T-helper 17 cell (primary cell): ENCODE measurements around the gene ANKRD13A. TPM values are rescaled to one million over a fixed set of nuclear protein-coding genes. Genes with fewer than 3 reads are reported as not detected.
A peak's percentile ranks its signal among the peaks of the same experiment; 100 is the strongest.

Source experiments
- ATAC-seq: fragments of 150-1000 bp; cut with Tn5 transposase; 2 replicates; pipeline ENCODE4 v1.10.0; 2021; ENCODE audit warnings: mild to moderate bottlenecking, moderate library complexity
- DNase-seq, 3 donors: peaks; one replicate each; pipeline versions ENCODE4 v3.0.0 to v3.0.0-alpha.2; 2020 to 2021
- H3K9me3 ChIP-seq: one replicate; pipeline ENCODE4 v1.7.0; 2013; ENCODE audit warnings: low read length, mild to moderate bottlenecking; ENCODE audit not compliant: control insufficient read depth, poor library complexity, severe bottlenecking
- H3K27ac Mint-ChIP-seq: one replicate; pipeline ENCODE4 v1.8.0; 2022; ENCODE audit warnings: mild to moderate bottlenecking, moderate library complexity, mixed read lengths
- H3K27me3 Mint-ChIP-seq: one replicate; pipeline ENCODE4 v1.8.0; 2022; ENCODE audit warnings: mixed read lengths
- H3K36me3 Mint-ChIP-seq: one replicate; pipeline ENCODE4 v1.8.0; 2022; ENCODE audit warnings: low read depth, mixed read lengths
- H3K4me1 Mint-ChIP-seq: one replicate; pipeline ENCODE4 v1.8.0; 2022; ENCODE audit warnings: mild to moderate bottlenecking, mixed read lengths
- H3K4me3 Mint-ChIP-seq: one replicate; pipeline ENCODE4 v1.8.0; 2022; ENCODE audit warnings: mild to moderate bottlenecking, moderate library complexity, mixed read lengths
- total RNA-seq, 4 donors: library from RNA in 2 of 4; stranded (reverse) in 2 of 4; gene quantifications; one replicate each; pipeline ENCODE4 v1.2.3 and lab custom pipeline; 2022 to 2026

The ANKRD13A gene
- total RNA-seq, 2 donors from 2014 or later, result 78.8 to 87.5 TPM

- Mint-ChIP-seq H3K27me3 (no peaks in the 10 kb centered on the region), H3K4me1 (peaks cover 4% of the 10 kb centered on the region)
Observed at GRCh38 chr12:110023059-110023980, 24.1 kb downstream of the ANKRD13A start.

GRCh38 chr12:110024051-110024450 is 24.8 kb downstream of the ANKRD13A start:
- Mint-ChIP-seq H3K4me1 (peaks cover 2% of the 10 kb centered on the region), H3K27me3 (no peaks in the 10 kb centered on the region), H3K36me3 (no peaks in the 10 kb centered on the region), H3K4me3 (no peak overlapping the region), H3K27ac (peak overlapping the region; percentile 60)
- no peaks in the 10 kb centered on the region for H3K9me3 ChIP-seq
- ATAC-seq (no peak), DNase-seq (no peak)

More at GRCh38 chr12:110023059-110023980, 24.1 kb downstream of the ANKRD13A start:
- no peak overlapping the region for H3K4me3 Mint-ChIP-seq
- ATAC-seq, result no peak
- no peak for DNase-seq
- peaks cover 2% of the 10 kb centered on the region for H3K36me3 Mint-ChIP-seq
- peak overlapping the region; percentile 60 for H3K27ac Mint-ChIP-seq
- H3K9me3 ChIP-seq, result no peaks in the 10 kb centered on the region

- H3K27ac Mint-ChIP-seq, result peak overlapping the region; percentile 62
- no peaks in the 10 kb centered on the region for H3K27me3 Mint-ChIP-seq
- no peaks in the 10 kb centered on the region for H3K4me1 Mint-ChIP-seq
- DNase-seq, result no peak
- H3K9me3 ChIP-seq, result no peaks in the 10 kb centered on the region
- H3K36me3 Mint-ChIP-seq, result no peaks in the 10 kb centered on the region
- ATAC-seq, result no peak
- no peak overlapping the region for H3K4me3 Mint-ChIP-seq
Observed at GRCh38 chr12:110028323-110028722, 29.1 kb downstream of the ANKRD13A start.

GRCh38 chr12:110029290-110029815 is 30.1 kb downstream of the ANKRD13A start:
- no peaks in the 10 kb centered on the region for H3K36me3 Mint-ChIP-seq
- H3K9me3 ChIP-seq, result no peaks in the 10 kb centered on the region
- DNase-seq, result no peak
- H3K27ac Mint-ChIP-seq, result no peak overlapping the region
- H3K4me1 Mint-ChIP-seq, result peaks cover 2% of the 10 kb centered on the region
- no peak overlapping the region for H3K4me3 Mint-ChIP-seq
- no peak for ATAC-seq
- no peaks in the 10 kb centered on the region for H3K27me3 Mint-ChIP-seq

GRCh38 chr12:110033888-110034287 is 34.7 kb downstream of the ANKRD13A start:
- H3K27me3 Mint-ChIP-seq, result no peaks in the 10 kb centered on the region
- peaks cover 7% of the 10 kb centered on the region for H3K4me1 Mint-ChIP-seq
- no peak overlapping the region for H3K27ac Mint-ChIP-seq
- peaks cover 8% of the 10 kb centered on the region for H3K36me3 Mint-ChIP-seq
- no peak overlapping the region for H3K4me3 Mint-ChIP-seq
- DNase-seq, result no peak
- no peaks in the 10 kb centered on the region for H3K9me3 ChIP-seq
- no peak for ATAC-seq

GRCh38 chr12:110035534-110036104 is 36.4 kb downstream of the ANKRD13A start:
- no peaks in the 10 kb centered on the region for H3K27me3 Mint-ChIP-seq
- H3K9me3 ChIP-seq, result no peaks in the 10 kb centered on the region
- H3K36me3 Mint-ChIP-seq, result peaks cover 8% of the 10 kb centered on the region
- ATAC-seq, result no peak
- H3K27ac Mint-ChIP-seq, result peak overlapping the region; percentile 57
- H3K4me1 Mint-ChIP-seq, result peaks cover 22% of the 10 kb centered on the region
- H3K4me3 Mint-ChIP-seq, result no peak overlapping the region
- no peak for DNase-seq

- DNase-seq, result no peak
- ATAC-seq, result no peak
- no peaks in the 10 kb centered on the region for H3K9me3 ChIP-seq
- H3K27ac Mint-ChIP-seq, result no peak overlapping the region
- no peak overlapping the region for H3K4me3 Mint-ChIP-seq
- peaks cover 8% of the 10 kb centered on the region for H3K36me3 Mint-ChIP-seq
- no peaks in the 10 kb centered on the region for H3K27me3 Mint-ChIP-seq
- peaks cover 22% of the 10 kb centered on the region for H3K4me1 Mint-ChIP-seq
Observed at GRCh38 chr12:110037315-110037714, 38.1 kb downstream of the ANKRD13A start.

- H3K27me3 Mint-ChIP-seq, result no peaks in the 10 kb centered on the region
- DNase-seq (no peak), ATAC-seq (no peak)
- no peaks in the 10 kb centered on the region for H3K9me3 ChIP-seq
- H3K4me3 Mint-ChIP-seq, result no peak overlapping the region
- H3K4me1 Mint-ChIP-seq, result peaks cover 25% of the 10 kb centered on the region
- H3K36me3 Mint-ChIP-seq, result peaks cover 10% of the 10 kb centered on the region
- H3K27ac Mint-ChIP-seq, result peak overlapping the region; percentile 92
Observed at GRCh38 chr12:110038741-110039084, 39.5 kb downstream of the ANKRD13A start.

- Mint-ChIP-seq H3K27ac (peak overlapping the region; percentile 92), H3K36me3 (peaks cover 10% of the 10 kb centered on the region), H3K4me3 (peak overlapping the region; percentile 31), H3K27me3 (no peaks in the 10 kb centered on the region), H3K4me1 (peaks cover 24% of the 10 kb centered on the region)
- ATAC-seq (peak; percentile 78), DNase-seq (no peak)
- no peaks in the 10 kb centered on the region for H3K9me3 ChIP-seq
Observed at GRCh38 chr12:110039085-110039807, 40.0 kb downstream of the ANKRD13A start.

- Mint-ChIP-seq H3K4me1 (peaks cover 25% of the 10 kb centered on the region), H3K36me3 (peaks cover 5% of the 10 kb centered on the region), H3K27me3 (no peaks in the 10 kb centered on the region), H3K27ac (no peak overlapping the region), H3K4me3 (peak overlapping the region; percentile 41)
- no peak for DNase-seq
- ATAC-seq, result no peak
- H3K9me3 ChIP-seq, result no peaks in the 10 kb centered on the region
Observed at GRCh38 chr12:110042264-110042663, 43.0 kb downstream of the ANKRD13A start.

GRCh38 chr12:110046451-110047187 is 47.4 kb downstream of the ANKRD13A start:
- H3K27me3 Mint-ChIP-seq, result no peaks in the 10 kb centered on the region
- ATAC-seq, result no peak
- DNase-seq, result no peak
- no peaks in the 10 kb centered on the region for H3K9me3 ChIP-seq
- H3K36me3 Mint-ChIP-seq, result peaks cover 5% of the 10 kb centered on the region
- peak overlapping the region; percentile 67 for H3K27ac Mint-ChIP-seq
- H3K4me3 Mint-ChIP-seq, result peak overlapping the region; percentile 39
- H3K4me1 Mint-ChIP-seq, result peaks cover 22% of the 10 kb centered on the region

- peak overlapping the region; percentile 95 for H3K27ac Mint-ChIP-seq
- peaks cover 22% of the 10 kb centered on the region for H3K4me1 Mint-ChIP-seq
- peak overlapping the region; percentile 95 for H3K4me3 Mint-ChIP-seq
- H3K9me3 ChIP-seq, result no peaks in the 10 kb centered on the region
- peaks cover 5% of the 10 kb centered on the region for H3K36me3 Mint-ChIP-seq
- DNase-seq, result no peak
- no peak for ATAC-seq
- no peaks in the 10 kb centered on the region for H3K27me3 Mint-ChIP-seq
Observed at GRCh38 chr12:110047297-110047940, 48.2 kb downstream of the ANKRD13A start.
